Bronchial smooth muscle cell (primary cell): Measurements from ENCODE around the gene ASPA. TPM values are rescaled to one million over a fixed set of nuclear protein-coding genes. Genes with fewer than 3 reads are reported as not detected.

Experiments
- total RNA-seq: library from RNA; depleted of rRNA; stranded (reverse); fragments of >200 nt; gene quantifications from 2 replicates; pipeline ENCODE4 v1.2.1, GENCODE V29; 2014

The ASPA gene
- 0.63 and 3.3 TPM in 2 replicates for total RNA-seq

GRCh38 chr17:3475812-3476610, at the start of gene ASPA:
Gene ASPA (plus strand): TSS chr17:3475997. CDS start chr17:3476160, 163 bp downstream.

DNA sequence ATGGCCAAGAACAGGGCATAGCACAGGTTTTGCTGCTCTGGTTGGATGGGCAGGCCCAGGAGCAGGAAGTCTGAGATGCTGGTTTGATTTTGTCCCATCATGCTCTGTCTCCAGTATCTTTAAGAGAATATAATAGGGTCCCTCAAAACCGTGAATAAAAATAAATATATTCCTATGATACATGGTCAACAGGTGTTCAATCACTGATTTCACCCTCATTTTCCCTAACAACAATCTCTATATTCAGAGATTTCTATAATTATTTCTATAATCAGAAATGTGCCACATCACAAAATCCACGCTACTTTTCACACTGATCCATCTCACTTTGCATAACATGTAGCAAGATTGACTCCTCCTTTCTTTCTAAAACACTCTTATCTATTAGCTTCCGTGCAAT, 42.1 kb upstream of the ASPA start, which contains the start of gene OR1E2:
TSS of gene OR1E2 (minus strand) at position 101 of the 400 bp plus-strand sequence. CDS start at position 101, 0 bp downstream.

GRCh38 chr17:3471599-3471998, 4.2 kb upstream of the ASPA start, which contains the start of gene SPATA22:
Gene SPATA22 (minus strand): TSS chr17:3471819. CDS start chr17:3469325, 2,494 bp downstream.

Other genes starting within 250 kb of the ASPA start
- not detected in 2 replicates for gene OR3A1, start 177.6 kb upstream of the ASPA start, total RNA-seq
- 0.32 TPM in 1 of 2 replicates, not detected in the other for gene OR3A2, start 89.7 kb upstream of the ASPA start, total RNA-seq
- not detected in 2 replicates for gene OR1E1, start 77.6 kb upstream of the ASPA start, total RNA-seq
- gene OR3A3, start 64.6 kb upstream of the ASPA start, total RNA-seq = not detected in 2 replicates
- not detected in 2 replicates for gene OR1E2, start 42.2 kb upstream of the ASPA start, total RNA-seq
- gene SPATA22, start 4.2 kb upstream of the ASPA start, total RNA-seq = not detected in 2 replicates
- 1.6 and 2.8 TPM in 2 replicates for gene TRPV3, start 81.8 kb downstream of the ASPA start, total RNA-seq
- gene TRPV1, start 133.4 kb downstream of the ASPA start, total RNA-seq = 2.2 and 2.3 TPM in 2 replicates
- 10.9 and 11.2 TPM in 2 replicates for gene SHPK, start 160.3 kb downstream of the ASPA start, total RNA-seq
- gene CTNS, start 160.8 kb downstream of the ASPA start, total RNA-seq = 12.8 and 15.5 TPM in 2 replicates
- 99.3 and 140 TPM in 2 replicates for gene TAX1BP3, start 192.6 kb downstream of the ASPA start, total RNA-seq
- gene EMC6, start 192.8 kb downstream of the ASPA start, total RNA-seq = 8.0 and 9.8 TPM in 2 replicates
- gene P2RX5, start 220.2 kb downstream of the ASPA start, total RNA-seq = 0.43 and 1.1 TPM in 2 replicates
- 0.17 and 0.79 TPM in 2 replicates for gene HASPIN, start 247.9 kb downstream of the ASPA start, total RNA-seq